Spleen (tissue), 11 donors: ENCODE results near the gene RPA1. TPM values are rescaled to one million over a fixed set of nuclear protein-coding genes. Genes with fewer than 3 reads are reported as not detected.
A peak's percentile ranks its signal among the peaks of the same experiment; 100 is the strongest.

Experiments used
- DNase-seq: peaks from one replicate; pipeline ENCODE4 v3.0.0-alpha.2; 2020
- H3K27ac ChIP-seq, 8 donors: fragments of 200-600 bp; sonication (generic) in 7 of 8; 1 replicate in 4 of 8; 2 replicates in 4 of 8; pipeline versions ENCODE4 v1.5.0 to v1.8.0; 2016 to 2021; ENCODE audit warnings: inconsistent platforms in 4 of 8, mild to moderate bottlenecking in 4 of 8, moderate library complexity in 1 of 8
- H3K27me3 ChIP-seq, 7 donors: fragments of 200-600 bp; sonication (generic) in 6 of 7; replicated peaks in 1 of 7; 1 replicate in 4 of 7; 2 replicates in 3 of 7; pipeline versions ENCODE4 v1.5.0 to v1.8.0; 2016 to 2021; ENCODE audit warnings: inconsistent platforms in 3 of 7, mild to moderate bottlenecking in 1 of 7
- H3K36me3 ChIP-seq, 6 donors: fragments of 200-600 bp; sonication (generic) in 5 of 6; 1 replicate in 4 of 6; 2 replicates in 2 of 6; pipeline versions ENCODE4 v1.5.0 to v1.8.0; 2016 to 2021; ENCODE audit warnings: inconsistent platforms in 2 of 6
- H3K4me1 ChIP-seq, 6 donors: fragments of 200-600 bp; sonication (generic) in 5 of 6; 1 replicate in 3 of 6; 2 replicates in 3 of 6; pipeline versions ENCODE4 v1.5.0 to v1.8.0; 2016 to 2021; ENCODE audit warnings: inconsistent platforms in 3 of 6
- H3K4me3 ChIP-seq, 8 donors: fragments of 200-600 bp; sonication (generic) in 7 of 8; 1 replicate in 4 of 8; 2 replicates in 4 of 8; pipeline versions ENCODE4 v1.5.0 to v1.8.0; 2016 to 2021; ENCODE audit warnings: inconsistent platforms in 4 of 8, mild to moderate bottlenecking in 4 of 8, moderate library complexity in 2 of 8
- H3K9me3 ChIP-seq, 8 donors: fragments of 200-600 bp; sonication (generic) in 7 of 8; 1 replicate in 4 of 8; 2 replicates in 4 of 8; pipeline versions ENCODE4 v1.5.0 to v1.8.0; 2016 to 2021; ENCODE audit warnings: inconsistent platforms in 4 of 8
- POLR2A ChIP-seq, 3 donors: fragments of 450-650 bp; IDR thresholded peaks; one replicate each; pipeline ENCODE4 v1.5.1; 2017; ENCODE audit warnings: antibody characterized with exemption in 3 of 3, mild to moderate bottlenecking in 1 of 3
- POLR2AphosphoS5 ChIP-seq, 3 donors: sonication (generic); formaldehyde crosslinking; IDR thresholded peaks; one replicate each; pipeline ENCODE4 v1.5.1; 2017; ENCODE audit warnings: antibody characterized with exemption in 3 of 3
- whole genome bisulfite sequencing, 5 donors: extraction: QIAGEN DNeasy Blood & Tissue Kit in 3 of 5; methylation state at CpG; one replicate each; pipeline versions ENCODE4 v1.1.5 to v1.1.7; 2013 to 2018; 5-methylcytosine and 5-hydroxymethylcytosine counted together
- intact Hi-C: fragments of 100-400 bp; cut with DNase I; formaldehyde crosslinking; loops from one replicate; pipeline ENCODE4 v1.15.0; 2023; ENCODE audit warnings: low total_unique reads
- polyA plus RNA-seq, 3 donors: library from polyadenylated mRNA; stranded (reverse); fragments of 200-250 nt; gene quantifications; one replicate each; pipeline ENCODE4 v1.2.1, GENCODE V29; 2013
- total RNA-seq, 7 donors: library from RNA; depleted of rRNA in 3 of 7; stranded (reverse); fragments of >200 nt in 3 of 7; fragmentation: NEBNext Ultra II Directional in 4 of 7; extraction: Animal tissue kit (Norgen Biotek cat#: 25700) in 4 of 7; gene quantifications; one replicate each; pipeline versions ENCODE4 v1.1.0 to v1.2.1, GENCODE V29; 2016 to 2021
- TF ChIP-seq, protein P1 (sequence below), 11 experiments: fragments of 200-600 bp in 7 of 11; fragments of 450-650 bp in 4 of 11; sonication (generic) in 4 of 11; IDR thresholded peaks in 8 of 11; conservative IDR thresholded peaks in 3 of 11; 1 replicate in 7 of 11; 2 replicates in 4 of 11; pipeline versions ENCODE4 v1.4.0 to v1.8.0; 2016 to 2021; ENCODE audit warnings: antibody characterized with exemption in 11 of 11, inconsistent platforms in 4 of 11, mild to moderate bottlenecking in 1 of 11
- donor health status: healthy with polysubstance abuse.
- donor health status: DM: no; HTN: no; CAD: no; lungs with moderate emphysema.
- donor health status: DM: no; HTN: no; CAD: no.
- donor health status: Bipolar disorder and iron deficiency.
- donor health status: healthy.
- donor health status: DM: no; HTN: no; CAD: no.
- donor health status: DM: yes; HTN: yes; CAD: no.

RPA1 gene
- total and polyA plus RNA-seq, 10 donors = 20.7 to 101 (median 35.1) TPM

DNA sequence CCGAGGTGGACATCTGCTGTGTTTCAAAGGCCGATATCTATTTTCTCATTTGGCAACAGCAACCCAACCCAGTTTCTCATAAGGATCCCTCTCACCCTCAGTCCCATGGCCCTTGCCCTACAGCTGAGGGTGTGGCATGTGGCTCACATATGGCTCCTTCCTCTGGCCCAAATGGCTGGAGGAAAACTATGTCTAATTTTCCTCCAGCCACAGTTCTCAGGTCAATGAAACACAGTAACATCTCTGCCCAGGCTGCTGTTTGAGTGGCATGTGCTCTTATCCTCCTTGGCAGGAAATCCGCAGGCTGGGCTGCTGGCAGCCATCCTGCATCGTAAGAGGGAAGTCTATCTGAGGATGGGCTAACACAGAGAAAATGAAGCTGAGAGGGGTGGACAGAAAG lies 43.9 kb upstream of the RPA1 start:
- no peak for TF ChIP-seq POLR2A (IDR thresholded peaks at IDR 0.05)
- TF ChIP-seq POLR2AphosphoS5 (IDR thresholded peaks at IDR 0.05) = peak in 2 of 3 donors; percentile 17 to 64
- TF ChIP-seq, protein P1, sequence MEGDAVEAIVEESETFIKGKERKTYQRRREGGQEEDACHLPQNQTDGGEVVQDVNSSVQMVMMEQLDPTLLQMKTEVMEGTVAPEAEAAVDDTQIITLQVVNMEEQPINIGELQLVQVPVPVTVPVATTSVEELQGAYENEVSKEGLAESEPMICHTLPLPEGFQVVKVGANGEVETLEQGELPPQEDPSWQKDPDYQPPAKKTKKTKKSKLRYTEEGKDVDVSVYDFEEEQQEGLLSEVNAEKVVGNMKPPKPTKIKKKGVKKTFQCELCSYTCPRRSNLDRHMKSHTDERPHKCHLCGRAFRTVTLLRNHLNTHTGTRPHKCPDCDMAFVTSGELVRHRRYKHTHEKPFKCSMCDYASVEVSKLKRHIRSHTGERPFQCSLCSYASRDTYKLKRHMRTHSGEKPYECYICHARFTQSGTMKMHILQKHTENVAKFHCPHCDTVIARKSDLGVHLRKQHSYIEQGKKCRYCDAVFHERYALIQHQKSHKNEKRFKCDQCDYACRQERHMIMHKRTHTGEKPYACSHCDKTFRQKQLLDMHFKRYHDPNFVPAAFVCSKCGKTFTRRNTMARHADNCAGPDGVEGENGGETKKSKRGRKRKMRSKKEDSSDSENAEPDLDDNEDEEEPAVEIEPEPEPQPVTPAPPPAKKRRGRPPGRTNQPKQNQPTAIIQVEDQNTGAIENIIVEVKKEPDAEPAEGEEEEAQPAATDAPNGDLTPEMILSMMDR (IDR thresholded peaks at IDR 0.05 in 8 of 11, conservative IDR thresholded peaks at IDR 0.05 in 3 of 11) = no peak
- WGBS, 5 donors = 63 to 83% (median 68%) methylated on average over 4 of the region's 4 CpGs
- Histone ChIP-seq H3K27me3 (no peaks in the 10 kb centered on the region), H3K36me3 (peaks cover 0 to 69% (median 19%) of the 10 kb centered on the region in 6 donors), H3K4me3 (no peak overlapping the region), H3K27ac (peak overlapping the region in 5 of 8 donors; percentile 44 to 95 (median 61)), H3K9me3 (no peaks in the 10 kb centered on the region), H3K4me1 (peaks cover 18 to 53% (median 39%) of the 10 kb centered on the region in 6 donors)
- DNase-seq = peak; percentile 56
- intact Hi-C loops = loop anchor here (5.0 kb wide), 1 partner anchor 114 kb away; no protein-coding TSS in a partner anchor

DNA sequence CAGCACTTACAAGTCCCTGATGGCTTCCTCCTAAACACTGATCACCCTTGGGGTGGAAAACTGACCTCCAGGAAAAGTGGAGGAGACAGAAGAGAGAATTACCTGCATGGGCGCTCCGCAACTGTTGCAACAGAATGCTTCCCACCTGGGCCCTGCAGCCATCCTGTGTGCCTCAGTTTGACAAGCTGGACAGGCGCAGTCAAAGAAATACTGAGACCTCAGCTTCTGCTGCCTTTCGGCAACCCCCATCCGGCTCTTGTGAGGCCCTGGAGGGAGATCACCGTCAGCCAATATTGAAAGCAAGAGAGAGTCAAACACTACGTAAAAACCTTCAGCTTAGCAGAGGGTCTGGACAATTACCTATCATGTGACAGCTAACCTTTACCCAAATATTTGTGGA lies 43.1 kb upstream of the RPA1 start:
- 85 to 95% (median 90%) methylated on average over 7 of the region's 7 CpGs for WGBS, 5 donors
- TF ChIP-seq, protein P1 (IDR thresholded peaks at IDR 0.05 in 8 of 11, conservative IDR thresholded peaks at IDR 0.05 in 3 of 11) = no peak
- peak in 1 of 3 donors; percentile 60 for TF ChIP-seq POLR2AphosphoS5 (IDR thresholded peaks at IDR 0.05)
- no peaks in the 10 kb centered on the region for H3K9me3 ChIP-seq
- H3K4me1 ChIP-seq = peaks cover 17 to 45% (median 37%) of the 10 kb centered on the region in 6 donors
- H3K27ac ChIP-seq = peak overlapping the region in 5 of 8 donors; percentile 44 to 95 (median 61)
- no peak overlapping the region for H3K4me3 ChIP-seq
- peaks cover 0 to 63% (median 18%) of the 10 kb centered on the region in 6 donors for H3K36me3 ChIP-seq
- H3K27me3 ChIP-seq = no peaks in the 10 kb centered on the region
- DNase-seq = peak; percentile 64
- intact Hi-C loops = loop anchor here (5.0 kb wide), 1 partner anchor 114 kb away; no protein-coding TSS in a partner anchor

DNA sequence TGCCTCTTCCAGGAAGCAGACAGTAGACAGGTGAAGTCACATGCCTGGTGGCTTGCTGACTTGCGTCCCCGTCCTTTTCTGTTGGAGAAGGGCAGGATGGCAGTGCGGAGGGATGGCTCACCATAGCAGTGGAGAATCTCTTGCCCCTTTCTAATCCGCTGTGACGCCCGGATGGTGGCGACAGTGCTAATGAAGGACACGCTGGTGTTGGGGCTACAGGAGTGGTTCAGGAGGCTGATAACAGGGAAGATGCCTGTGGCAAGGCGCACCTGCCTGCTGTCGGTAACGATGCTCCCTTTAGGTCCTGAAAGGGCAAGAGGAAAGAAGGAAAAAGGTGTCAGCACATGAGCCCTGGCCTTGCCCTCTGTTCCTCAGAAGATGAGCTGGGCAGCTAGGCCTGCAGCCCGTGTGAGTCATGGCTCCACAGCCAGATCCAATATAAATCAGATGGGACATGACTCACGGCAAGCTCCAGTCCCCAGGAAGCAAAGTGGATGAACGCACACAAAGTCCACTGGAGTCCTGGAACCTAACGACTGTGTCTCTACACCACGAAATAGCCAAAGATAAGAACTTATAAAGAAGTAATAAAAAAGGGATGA lies 42.4 kb upstream of the RPA1 start:
- TF ChIP-seq POLR2A (IDR thresholded peaks at IDR 0.05) = no peak
- TF ChIP-seq POLR2AphosphoS5 (IDR thresholded peaks at IDR 0.05) = no peak
- TF ChIP-seq, protein P1 (IDR thresholded peaks at IDR 0.05 in 8 of 11, conservative IDR thresholded peaks at IDR 0.05 in 3 of 11) = no peak
- Histone ChIP-seq H3K36me3 (peaks cover 0 to 63% (median 18%) of the 10 kb centered on the region in 6 donors), H3K9me3 (no peaks in the 10 kb centered on the region), H3K27ac (peak overlapping the region in 6 of 8 donors; percentile 10 to 95 (median 61)), H3K27me3 (no peaks in the 10 kb centered on the region), H3K4me1 (peaks cover 12 to 38% (median 31%) of the 10 kb centered on the region in 6 donors), H3K4me3 (no peak overlapping the region)
- intact Hi-C loops = loop anchor here (5.0 kb wide), 1 partner anchor 115 kb away; no protein-coding TSS in a partner anchor
- DNase-seq = peak; percentile 42
- 85 to 91% (median 90%) methylated on average over 16 of the region's 16 CpGs for WGBS, 5 donors

DNA sequence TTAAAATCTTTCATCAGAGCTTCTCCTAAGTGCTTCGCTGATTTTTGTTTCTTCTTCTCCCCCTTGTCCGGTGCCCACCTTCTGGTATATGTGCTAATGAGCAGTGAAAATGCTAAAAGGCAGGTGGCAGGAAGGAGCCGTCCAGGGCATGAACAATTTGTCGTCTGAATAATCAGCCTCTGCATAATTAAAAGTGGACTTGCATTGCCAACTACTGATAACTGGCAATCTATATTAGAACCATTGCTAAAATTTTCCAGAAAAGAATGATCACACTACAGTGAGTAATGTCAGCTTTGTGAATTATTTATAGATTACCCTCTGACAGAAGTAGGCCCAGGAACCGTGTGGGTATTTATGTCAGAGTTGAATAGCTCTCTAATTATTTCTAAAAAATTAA lies 39.9 kb upstream of the RPA1 start:
- Histone ChIP-seq H3K4me1 (peaks cover 0 to 15% (median 9%) of the 10 kb centered on the region in 6 donors), H3K36me3 (peaks cover 0 to 51% (median 18%) of the 10 kb centered on the region in 6 donors), H3K4me3 (no peak overlapping the region), H3K27ac (no peak overlapping the region), H3K27me3 (no peaks in the 10 kb centered on the region), H3K9me3 (no peaks in the 10 kb centered on the region)
- WGBS, 5 donors = 71 to 84% (median 77%) methylated on average over 5 of the region's 5 CpGs
- intact Hi-C loops = loop anchor here (5.0 kb wide), 1 partner anchor 118 kb away; no protein-coding TSS in a partner anchor
- DNase-seq = peak; percentile 13
- no peak for TF ChIP-seq POLR2AphosphoS5 (IDR thresholded peaks at IDR 0.05)
- TF ChIP-seq POLR2A (IDR thresholded peaks at IDR 0.05) = no peak
- TF ChIP-seq, protein P1 (IDR thresholded peaks at IDR 0.05 in 8 of 11, conservative IDR thresholded peaks at IDR 0.05 in 3 of 11) = no peak
